CD4-positive, alpha-beta T cell treated with Interleukin-1 beta for 1 hour (primary cell): ENCODE data around the gene MOSPD2.

Source experiments
- DNase-seq, 2 donors: peaks; one replicate each; pipeline ENCODE4 v3.0.0-alpha.2; 2020 to 2022

Gene MOSPD2

GRCh38 chrX:14916017-14916674 lies 42.9 kb downstream of the MOSPD2 start:
- DNase-seq, result no peak

- DNase-seq, result no peak
These were observed 46.2 kb downstream of the MOSPD2 start for GRCh38 chrX:14919407-14919806.

- DNase-seq, result no peak
These were observed 47.0 kb downstream of the MOSPD2 start for GRCh38 chrX:14920196-14920595.

- DNase-seq, result no peak
These were observed 49.2 kb downstream of the MOSPD2 start for GRCh38 chrX:14922437-14922836.

- no peak for DNase-seq
These were observed 50.5 kb downstream of the MOSPD2 start for GRCh38 chrX:14923761-14924160.

GRCh38 chrX:14926471-14926870 lies 53.2 kb downstream of the MOSPD2 start:
- DNase-seq, result no peak

GRCh38 chrX:14927401-14927800 lies 54.2 kb downstream of the MOSPD2 start:
- DNase-seq, result no peak

- no peak for DNase-seq
These were observed 57.4 kb downstream of the MOSPD2 start for GRCh38 chrX:14930663-14931062.

- DNase-seq, result no peak
These were observed 58.9 kb downstream of the MOSPD2 start for GRCh38 chrX:14932136-14932535.

GRCh38 chrX:14934423-14934822 lies 61.2 kb downstream of the MOSPD2 start:
- DNase-seq, result no peak

- no peak for DNase-seq
These were observed 63.3 kb downstream of the MOSPD2 start for GRCh38 chrX:14936561-14936960.

GRCh38 chrX:14939644-14940043 lies 66.4 kb downstream of the MOSPD2 start:
- DNase-seq, result no peak

- no peak for DNase-seq
These were observed 68.1 kb downstream of the MOSPD2 start for GRCh38 chrX:14941301-14941700.

- DNase-seq, result no peak
These were observed 69.1 kb downstream of the MOSPD2 start for GRCh38 chrX:14942341-14942740.

GRCh38 chrX:14943962-14944361 lies 70.7 kb downstream of the MOSPD2 start:
- DNase-seq, result no peak

GRCh38 chrX:14946606-14947155 lies 73.5 kb downstream of the MOSPD2 start:
- no peak for DNase-seq

- no peak for DNase-seq
These were observed 75.5 kb downstream of the MOSPD2 start for GRCh38 chrX:14948691-14949090.

GRCh38 chrX:14956813-14957582 lies 83.8 kb downstream of the MOSPD2 start:
- DNase-seq, result no peak

- DNase-seq, result no peak
These were observed 90.4 kb downstream of the MOSPD2 start for GRCh38 chrX:14963447-14964236.

GRCh38 chrX:14964500-14964899 lies 91.3 kb downstream of the MOSPD2 start:
- no peak for DNase-seq
